ENCODE data around the gene UACA.

The UACA gene

GRCh38 chr15:70783041-70783440, 19.7 kb upstream of the UACA start:
- no peak for DNase-seq

- no peak for DNase-seq
Measured at GRCh38 chr15:70781236-70781635, 17.9 kb upstream of the UACA start.

- no peak for DNase-seq
Measured at GRCh38 chr15:70778258-70779076, 15.1 kb upstream of the UACA start.

- DNase-seq, result peak; percentile 50 to 84 (median 73)
Measured at GRCh38 chr15:70777170-70777926, 14.0 kb upstream of the UACA start.

GRCh38 chr15:70775160-70775559, 11.8 kb upstream of the UACA start:
- peak in 1 of 4 experiments; percentile 17 for DNase-seq

- no peak for DNase-seq
Measured at GRCh38 chr15:70772402-70772801, 9.0 kb upstream of the UACA start.

- DNase-seq, result no peak
Measured at GRCh38 chr15:70770863-70771262, 7.5 kb upstream of the UACA start.

- DNase-seq, result peak; percentile 15 to 68 (median 42)
Measured at GRCh38 chr15:70768257-70768883, 5.0 kb upstream of the UACA start.

GRCh38 chr15:70767667-70768066, 4.3 kb upstream of the UACA start:
- DNase-seq, result peak; percentile 37 to 52 (median 50)

- DNase-seq, result no peak
Measured at GRCh38 chr15:70766597-70766996, 3.2 kb upstream of the UACA start.

GRCh38 chr15:70765504-70766281, 2.3 kb upstream of the UACA start:
- no peak for DNase-seq

- DNase-seq, result no peak
Measured at GRCh38 chr15:70763950-70764730, 782 bp upstream of the UACA start.

- peak; percentile 21 to 50 (median 33) for DNase-seq
Measured at GRCh38 chr15:70762469-70763119, 764 bp downstream of the UACA start.

GRCh38 chr15:70761931-70762468, 1.4 kb downstream of the UACA start:
- DNase-seq, result no peak

GRCh38 chr15:70761046-70761445, 2.3 kb downstream of the UACA start:
- no peak for DNase-seq

GRCh38 chr15:70758790-70759462, 4.4 kb downstream of the UACA start:
- no peak for DNase-seq

GRCh38 chr15:70757627-70758026, 5.7 kb downstream of the UACA start:
- DNase-seq, result no peak

- no peak for DNase-seq
Measured at GRCh38 chr15:70754862-70755261, 8.5 kb downstream of the UACA start.

GRCh38 chr15:70753101-70753829, 10.1 kb downstream of the UACA start:
- DNase-seq, result no peak

GRCh38 chr15:70752193-70752635, 11.1 kb downstream of the UACA start:
- DNase-seq, result no peak

All from suppressor macrophage (primary cell).